Measurements from ENCODE around the gene BCAP29. TPM values are rescaled to one million over a fixed set of nuclear protein-coding genes. Genes with fewer than 3 reads are reported as not detected.

The BCAP29 gene
- total and polyA plus RNA-seq, 2 donors, result 46.7 to 103 TPM

DNA sequence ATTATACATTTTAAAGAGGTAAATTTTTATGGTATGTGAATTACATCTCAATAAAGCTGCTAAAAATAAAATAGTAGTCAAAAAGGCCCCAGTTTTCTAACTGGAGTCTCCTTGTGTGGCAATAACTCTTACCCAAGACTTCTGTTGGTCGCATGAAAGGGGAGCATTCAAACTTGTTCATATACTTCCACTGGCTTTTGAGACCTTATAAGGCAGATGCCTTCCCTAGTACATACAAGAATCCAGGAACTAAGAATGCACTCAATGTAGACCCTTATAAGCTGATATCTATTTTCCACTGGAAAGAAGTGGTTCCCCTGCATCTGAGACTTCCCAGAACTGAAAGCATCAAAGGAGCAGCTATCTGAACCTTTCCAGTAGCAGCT is 13.0 kb downstream of the BCAP29 start:
- Histone ChIP-seq H3K4me3 (ENCODE audit: low read depth, low read length) (no peak overlapping the region), H3K4me1 (ENCODE audit: insufficient read depth) (no peaks in the 10 kb centered on the region), H3K27ac (ENCODE audit: low read depth) (no peak overlapping the region), H3K36me3 (ENCODE audit: insufficient read depth) (peaks cover 4% of the 10 kb centered on the region)
- WGBS, result 91% methylated on average over 1 of the region's 1 CpG
- no peak for DNase-seq (ENCODE audit: extremely low spot score)

DNA sequence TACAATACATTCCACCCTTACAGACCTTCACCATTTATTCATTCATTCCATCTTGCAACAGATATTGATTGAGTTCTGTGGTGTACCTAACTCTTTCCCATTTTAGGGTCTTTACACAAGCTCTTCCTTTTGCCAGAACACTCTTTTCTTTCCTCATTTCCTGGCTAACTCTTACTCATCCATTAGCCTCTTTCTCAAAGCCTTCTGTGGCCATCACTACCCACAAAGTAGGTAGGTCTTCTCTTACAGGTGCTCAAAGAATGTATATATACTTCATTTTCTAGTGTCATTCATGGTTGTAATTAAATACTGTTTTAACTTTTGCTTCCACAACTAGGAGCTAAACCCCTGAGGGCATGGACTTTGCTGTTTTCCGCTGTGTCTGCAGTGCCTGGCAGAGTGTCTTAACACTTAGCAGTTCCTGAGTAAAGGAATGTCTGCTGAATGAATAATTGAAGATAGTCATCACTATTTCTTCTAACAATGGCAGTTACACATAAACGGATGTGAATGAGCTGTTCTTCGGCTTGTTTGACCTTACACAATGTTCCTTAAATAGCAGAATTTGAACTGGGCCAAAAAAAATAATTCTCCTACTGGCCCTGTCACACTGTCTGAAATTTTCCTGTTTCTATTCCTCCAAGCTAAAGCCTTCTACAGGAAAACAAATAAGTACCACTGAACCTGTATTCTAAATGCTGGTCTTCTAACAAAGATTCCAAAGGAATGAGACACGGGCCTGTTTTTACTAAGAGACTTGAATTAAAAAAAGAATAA is 15.1 kb downstream of the BCAP29 start:
- H3K4me3 ChIP-seq (ENCODE audit: low read depth, low read length), result no peak overlapping the region
- WGBS, result 73% methylated on average over 4 of the region's 4 CpGs
- H3K27ac ChIP-seq (ENCODE audit: low read depth), result no peak overlapping the region

DNA sequence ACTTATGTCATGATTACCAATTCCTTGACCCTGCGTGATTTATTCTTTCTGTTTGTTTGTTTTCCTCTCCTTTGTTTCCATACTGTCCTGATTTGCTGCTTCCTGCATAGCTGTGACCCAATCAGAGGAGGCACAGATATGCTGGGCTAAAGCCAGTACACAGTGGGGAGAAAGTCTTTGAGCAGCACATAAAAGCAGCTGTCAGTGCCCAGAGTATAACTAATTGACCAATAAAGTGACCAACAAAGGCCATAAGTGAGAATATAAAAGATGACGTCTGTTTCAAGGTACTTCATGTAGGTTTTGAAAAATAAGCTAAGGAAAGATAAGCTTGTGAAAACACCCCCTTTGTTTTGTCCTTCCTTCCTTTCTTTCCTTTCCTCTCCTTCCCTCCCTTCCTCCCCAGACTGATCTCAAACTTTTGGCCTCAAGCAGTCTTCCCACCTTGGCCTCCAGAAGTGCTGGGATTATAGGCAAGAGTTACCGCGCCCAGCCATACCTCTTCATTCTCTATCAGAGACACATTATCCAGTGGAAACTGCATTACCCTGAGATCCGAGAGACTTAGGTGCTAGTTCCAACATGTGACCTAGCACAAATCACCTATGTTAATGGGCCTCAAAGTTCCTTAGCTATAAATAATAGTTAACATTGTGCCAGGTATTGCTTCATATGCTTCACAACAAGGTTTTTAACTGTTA is 17.0 kb downstream of the BCAP29 start:
- Histone ChIP-seq H3K27ac (ENCODE audit: low read depth) (no peak overlapping the region), H3K36me3 (ENCODE audit: insufficient read depth) (peaks cover 4% of the 10 kb centered on the region), H3K4me1 (ENCODE audit: insufficient read depth) (no peaks in the 10 kb centered on the region), H3K4me3 (ENCODE audit: low read depth, low read length) (no peak overlapping the region)
- DNase-seq (ENCODE audit: extremely low spot score), result no peak
- 84% methylated on average over 5 of the region's 5 CpGs for WGBS

More for the DNA sequence above, 15.1 kb downstream of the BCAP29 start:
- no peak for DNase-seq (ENCODE audit: extremely low spot score)
- H3K36me3 ChIP-seq (ENCODE audit: insufficient read depth), result peaks cover 4% of the 10 kb centered on the region
- H3K4me1 ChIP-seq (ENCODE audit: insufficient read depth), result no peaks in the 10 kb centered on the region

DNA sequence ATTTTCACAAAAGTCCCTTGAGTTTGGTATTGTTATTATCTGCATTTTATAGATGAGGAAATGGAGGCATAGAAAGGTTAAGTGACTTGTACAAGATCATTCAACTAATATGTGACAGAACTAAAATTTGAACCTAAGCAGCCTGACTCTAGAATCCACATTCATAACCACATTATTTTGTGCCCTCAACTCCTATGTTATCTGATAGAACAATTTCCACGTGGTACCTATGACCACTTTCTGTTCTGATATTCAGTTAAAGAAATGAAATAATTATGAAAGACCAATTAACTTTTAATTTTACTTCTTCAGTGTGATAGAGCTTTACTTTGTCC is 17.5 kb downstream of the BCAP29 start:
- Histone ChIP-seq H3K4me1 (ENCODE audit: insufficient read depth) (no peaks in the 10 kb centered on the region), H3K4me3 (ENCODE audit: low read depth, low read length) (no peak overlapping the region), H3K36me3 (ENCODE audit: insufficient read depth) (peaks cover 4% of the 10 kb centered on the region), H3K27ac (ENCODE audit: low read depth) (no peak overlapping the region)
- DNase-seq (ENCODE audit: extremely low spot score), result no peak
- 86% methylated on average over 1 of the region's 1 CpG for WGBS

DNA sequence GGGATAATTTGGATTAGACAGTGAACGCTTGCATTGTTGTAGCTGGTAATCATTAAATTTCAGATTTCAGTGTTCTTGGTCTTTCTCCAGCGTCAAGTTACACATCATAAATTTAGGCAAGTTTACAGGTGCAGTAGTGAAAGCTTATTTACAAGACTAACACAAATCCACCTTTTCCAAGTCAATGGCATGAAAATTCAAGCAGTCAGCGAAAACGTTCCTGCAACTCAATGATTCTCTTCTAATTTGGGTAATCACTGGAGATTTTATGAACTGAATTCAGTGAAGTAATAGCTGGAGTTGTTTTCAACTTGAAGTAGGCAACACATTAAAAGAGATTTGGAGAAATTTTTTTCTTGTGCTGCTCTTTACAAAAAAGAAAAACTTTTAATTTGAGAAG is 17.9 kb downstream of the BCAP29 start:
- H3K27ac ChIP-seq (ENCODE audit: low read depth), result no peak overlapping the region
- H3K4me1 ChIP-seq (ENCODE audit: insufficient read depth), result no peaks in the 10 kb centered on the region
- peaks cover 4% of the 10 kb centered on the region for H3K36me3 ChIP-seq (ENCODE audit: insufficient read depth)

DNA sequence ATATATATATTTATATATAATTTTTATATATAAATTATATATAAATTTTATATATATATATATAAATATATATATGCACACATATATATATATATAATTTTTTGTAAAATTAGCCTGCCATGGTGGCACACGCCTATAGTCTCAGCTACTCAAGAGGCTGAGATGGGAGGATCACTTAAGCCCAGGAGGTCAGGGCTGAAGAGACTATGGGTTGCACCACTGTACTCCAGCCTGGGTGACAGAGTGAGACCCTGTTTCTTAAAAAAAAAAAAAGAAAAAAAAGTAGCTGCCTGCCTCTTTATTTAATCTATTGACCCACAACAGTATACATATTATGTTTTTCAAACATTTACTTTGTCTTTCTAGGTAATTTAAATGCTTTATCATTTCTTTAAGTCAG is 19.2 kb downstream of the BCAP29 start:
- peaks cover 4% of the 10 kb centered on the region for H3K36me3 ChIP-seq (ENCODE audit: insufficient read depth)

More for the DNA sequence above, 17.9 kb downstream of the BCAP29 start:
- no peak for DNase-seq (ENCODE audit: extremely low spot score)
- 77% methylated on average over 4 of the region's 4 CpGs for WGBS
- no peak overlapping the region for H3K4me3 ChIP-seq (ENCODE audit: low read depth, low read length)

DNA sequence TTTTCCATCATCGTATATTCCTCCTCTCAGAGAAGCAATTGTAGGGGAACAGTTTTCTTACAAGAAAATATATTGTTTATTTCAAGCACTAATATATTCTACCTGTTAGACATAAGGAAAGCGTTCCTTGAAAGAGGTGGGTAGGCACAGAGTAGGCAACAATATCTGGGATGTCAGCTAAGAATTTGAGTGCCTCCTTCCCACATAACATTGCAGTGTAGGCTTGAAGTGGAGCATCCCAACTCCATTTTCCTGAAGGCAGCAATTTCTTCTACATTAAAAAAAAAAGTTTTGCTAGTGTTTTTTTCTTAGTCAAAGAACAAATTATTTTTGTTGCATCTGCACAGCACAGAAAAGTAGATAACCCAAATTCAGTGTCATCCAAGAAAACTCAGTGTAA is 20.8 kb downstream of the BCAP29 start:
- H3K27ac ChIP-seq (ENCODE audit: low read depth), result no peak overlapping the region
- 77% methylated on average over 2 of the region's 2 CpGs for WGBS
- no peaks in the 10 kb centered on the region for H3K4me1 ChIP-seq (ENCODE audit: insufficient read depth)
- no peak overlapping the region for H3K4me3 ChIP-seq (ENCODE audit: low read depth, low read length)
- DNase-seq (ENCODE audit: extremely low spot score), result no peak
- H3K36me3 ChIP-seq (ENCODE audit: insufficient read depth), result no peaks in the 10 kb centered on the region

More for the DNA sequence above, 19.2 kb downstream of the BCAP29 start:
- 99% methylated on average over 1 of the region's 1 CpG for WGBS
- no peaks in the 10 kb centered on the region for H3K4me1 ChIP-seq (ENCODE audit: insufficient read depth)
- H3K27ac ChIP-seq (ENCODE audit: low read depth), result no peak overlapping the region
- DNase-seq (ENCODE audit: extremely low spot score), result no peak
- H3K4me3 ChIP-seq (ENCODE audit: low read depth, low read length), result no peak overlapping the region

DNA sequence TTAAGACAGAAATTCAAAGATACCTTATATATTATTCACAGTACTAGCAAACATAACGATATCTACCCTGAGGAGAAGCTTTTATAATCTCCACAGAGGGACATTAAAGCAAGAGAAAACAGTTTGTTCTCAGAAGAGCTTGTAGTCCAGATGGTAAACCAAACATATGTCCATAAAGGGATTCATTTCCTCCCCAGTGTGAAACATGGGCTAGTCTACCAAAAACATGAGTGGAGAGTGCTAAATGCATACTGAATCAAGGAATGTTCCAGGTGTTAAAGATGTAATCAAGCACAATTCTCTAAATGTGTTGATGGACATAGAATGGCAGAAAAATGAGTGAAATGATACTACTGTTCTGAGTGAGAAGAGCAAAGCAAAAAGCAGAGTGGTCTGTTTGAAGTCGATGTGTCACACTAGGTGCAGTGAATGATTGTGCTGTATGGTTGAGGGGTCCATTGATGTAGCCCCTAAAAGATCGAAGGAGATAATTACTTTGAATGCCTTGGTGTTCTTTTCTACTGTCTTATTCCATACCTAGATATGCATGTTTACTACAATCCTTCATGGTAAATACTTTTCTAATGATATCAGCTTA is 25.3 kb downstream of the BCAP29 start:
- 88% methylated on average over 3 of the region's 3 CpGs for WGBS
- H3K4me1 ChIP-seq (ENCODE audit: insufficient read depth), result no peaks in the 10 kb centered on the region

DNA sequence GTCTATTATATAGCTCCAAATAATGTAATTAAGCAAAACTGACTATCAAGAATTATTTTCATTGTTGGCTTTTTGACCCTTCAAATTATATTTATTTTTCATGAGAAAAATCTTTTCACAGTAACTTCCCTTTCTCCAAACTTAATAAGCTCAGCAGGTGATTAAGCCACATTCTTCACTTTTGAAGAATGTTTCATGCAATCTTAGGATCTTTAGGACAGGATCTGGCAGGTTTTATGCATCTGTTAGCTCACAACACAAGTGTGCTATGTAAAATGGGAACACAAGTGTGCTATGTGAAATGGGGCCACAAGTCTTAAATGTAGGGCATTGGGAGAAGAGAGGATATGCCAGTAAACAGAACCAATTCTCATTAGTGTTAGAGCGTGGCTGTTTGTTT is 26.3 kb downstream of the BCAP29 start:
- Histone ChIP-seq H3K27ac (ENCODE audit: low read depth) (no peak overlapping the region), H3K36me3 (ENCODE audit: insufficient read depth) (no peaks in the 10 kb centered on the region)
- 93% methylated on average over 1 of the region's 1 CpG for WGBS

More for the DNA sequence above, 25.3 kb downstream of the BCAP29 start:
- Histone ChIP-seq H3K27ac (ENCODE audit: low read depth) (no peak overlapping the region), H3K4me3 (ENCODE audit: low read depth, low read length) (no peak overlapping the region), H3K36me3 (ENCODE audit: insufficient read depth) (no peaks in the 10 kb centered on the region)
- DNase-seq (ENCODE audit: extremely low spot score), result no peak

DNA sequence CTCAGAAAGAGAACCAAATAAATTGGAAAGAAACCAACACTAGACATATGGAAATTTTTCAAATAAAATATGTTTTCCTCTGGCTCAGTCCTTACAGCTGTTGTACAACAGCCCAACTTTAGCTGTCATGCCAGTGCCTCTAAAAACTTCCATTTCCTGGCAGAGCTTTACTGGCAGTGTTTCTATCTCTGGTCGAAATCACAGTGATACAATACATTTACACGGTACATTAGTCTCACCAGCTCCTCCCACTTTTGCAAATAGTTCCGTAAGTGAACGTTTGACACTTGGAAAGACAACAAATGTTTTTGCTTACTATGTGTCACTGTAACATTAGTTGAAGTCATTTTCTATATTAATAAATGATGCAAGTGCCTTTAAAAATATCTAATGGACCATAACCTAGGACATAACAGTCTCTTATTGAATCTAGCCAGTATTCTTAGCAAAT is 29.8 kb downstream of the BCAP29 start:
- WGBS, result 22% methylated on average over 4 of the region's 4 CpGs
- Histone ChIP-seq H3K27ac (ENCODE audit: low read depth) (no peak overlapping the region), H3K36me3 (ENCODE audit: insufficient read depth) (peaks cover 4% of the 10 kb centered on the region), H3K4me3 (ENCODE audit: low read depth, low read length) (no peak overlapping the region), H3K4me1 (ENCODE audit: insufficient read depth) (no peaks in the 10 kb centered on the region)
- DNase-seq (ENCODE audit: extremely low spot score), result peak; percentile 59

More for the DNA sequence above, 26.3 kb downstream of the BCAP29 start:
- DNase-seq (ENCODE audit: extremely low spot score), result no peak
- H3K4me3 ChIP-seq (ENCODE audit: low read depth, low read length), result no peak overlapping the region
- no peaks in the 10 kb centered on the region for H3K4me1 ChIP-seq (ENCODE audit: insufficient read depth)

DNA sequence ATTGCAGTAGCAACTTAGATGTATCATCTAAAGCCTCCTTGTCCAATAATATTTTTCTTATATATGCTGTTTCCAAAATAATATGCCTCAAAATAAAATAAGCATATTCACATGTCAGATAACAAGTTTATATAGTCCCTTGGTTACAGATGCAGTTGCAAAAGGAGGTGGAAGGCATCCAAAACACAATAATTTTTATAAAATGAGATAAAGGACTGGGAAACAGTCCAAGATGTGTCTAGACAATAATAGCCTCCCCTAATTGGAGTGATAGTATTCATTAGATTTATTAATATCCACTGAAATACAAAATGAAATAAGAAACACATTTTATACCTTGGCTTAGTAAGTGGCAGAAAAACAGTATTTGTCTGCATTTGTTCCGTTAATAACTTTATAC is 30.3 kb downstream of the BCAP29 start:
- no peak overlapping the region for H3K4me3 ChIP-seq (ENCODE audit: low read depth, low read length)
- peak; percentile 56 for DNase-seq (ENCODE audit: extremely low spot score)
- peaks cover 4% of the 10 kb centered on the region for H3K36me3 ChIP-seq (ENCODE audit: insufficient read depth)
- H3K27ac ChIP-seq (ENCODE audit: low read depth), result no peak overlapping the region
- H3K4me1 ChIP-seq (ENCODE audit: insufficient read depth), result no peaks in the 10 kb centered on the region
- 50% methylated on average over 1 of the region's 1 CpG for WGBS

DNA sequence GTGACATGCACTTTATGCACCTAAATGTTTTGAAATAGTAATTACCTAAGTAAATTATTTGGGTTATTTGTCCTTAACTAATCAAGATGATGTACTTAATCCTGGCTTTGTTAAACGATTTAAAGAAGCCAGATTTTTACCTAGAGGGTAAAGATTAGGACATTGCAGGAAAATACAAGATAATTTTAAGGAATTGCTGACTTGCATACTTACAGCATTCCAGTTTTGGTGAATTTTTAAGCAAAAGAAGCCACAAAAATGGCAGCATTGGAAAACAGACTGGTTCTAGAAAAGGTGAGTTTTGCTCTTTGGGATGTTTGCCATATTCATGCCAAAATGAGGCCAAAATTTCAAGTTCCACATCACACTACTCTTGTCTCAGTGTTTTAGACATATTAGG is 33.4 kb downstream of the BCAP29 start:
- no peak for DNase-seq (ENCODE audit: extremely low spot score)
- WGBS, result 79% methylated on average over 1 of the region's 1 CpG
- H3K36me3 ChIP-seq (ENCODE audit: insufficient read depth), result peaks cover 4% of the 10 kb centered on the region
- no peak overlapping the region for H3K4me3 ChIP-seq (ENCODE audit: low read depth, low read length)
- no peak overlapping the region for H3K27ac ChIP-seq (ENCODE audit: low read depth)
- H3K4me1 ChIP-seq (ENCODE audit: insufficient read depth), result no peaks in the 10 kb centered on the region

DNA sequence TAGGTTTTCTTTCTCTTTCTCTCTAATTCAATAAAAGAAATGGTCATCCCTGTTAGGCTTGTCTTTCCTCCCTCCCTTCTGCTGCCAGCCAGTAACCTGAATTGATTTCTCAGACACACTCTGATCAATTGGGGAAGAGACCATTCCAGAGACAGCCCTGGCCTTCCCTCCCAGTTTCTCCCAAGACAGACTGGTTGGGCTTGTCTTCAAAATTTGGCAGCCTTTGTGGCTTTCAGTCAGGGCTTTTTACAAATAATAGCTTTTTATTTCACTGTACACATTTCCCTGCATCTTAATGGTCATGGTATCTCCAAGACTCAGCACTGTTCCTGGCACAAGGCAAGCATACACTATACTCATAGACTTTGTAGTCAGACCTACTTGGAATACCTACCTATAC is 33.9 kb downstream of the BCAP29 start:
- H3K4me1 ChIP-seq (ENCODE audit: insufficient read depth), result no peaks in the 10 kb centered on the region
- DNase-seq (ENCODE audit: extremely low spot score), result no peak
- H3K27ac ChIP-seq (ENCODE audit: low read depth), result no peak overlapping the region
- peaks cover 4% of the 10 kb centered on the region for H3K36me3 ChIP-seq (ENCODE audit: insufficient read depth)
- no peak overlapping the region for H3K4me3 ChIP-seq (ENCODE audit: low read depth, low read length)

DNA sequence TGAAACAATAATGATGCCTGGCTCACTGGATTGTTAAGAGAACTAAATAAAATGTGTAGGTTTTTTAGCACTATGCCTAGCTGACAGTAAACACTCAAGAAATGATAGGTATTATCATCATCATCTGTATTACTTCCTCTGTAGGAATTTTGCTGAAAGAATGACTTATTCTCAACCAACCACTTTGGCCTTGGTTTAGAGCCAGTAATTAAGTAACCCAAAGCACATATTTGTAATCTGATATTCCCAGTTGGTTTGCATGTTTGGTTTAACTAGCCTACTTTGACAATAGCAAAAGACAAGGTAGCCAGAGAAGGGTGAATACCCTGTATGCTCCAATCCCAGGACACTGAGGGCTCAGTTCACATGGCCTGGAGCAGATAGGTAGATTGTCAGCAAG is 34.4 kb downstream of the BCAP29 start:
- Histone ChIP-seq H3K4me3 (ENCODE audit: low read depth, low read length) (no peak overlapping the region), H3K36me3 (ENCODE audit: insufficient read depth) (peaks cover 4% of the 10 kb centered on the region), H3K4me1 (ENCODE audit: insufficient read depth) (no peaks in the 10 kb centered on the region), H3K27ac (ENCODE audit: low read depth) (no peak overlapping the region)
- DNase-seq (ENCODE audit: extremely low spot score), result no peak

All from urinary bladder (tissue), 4 donors.